ENCODE results near the gene CCDC148.

The CCDC148 gene

DNA sequence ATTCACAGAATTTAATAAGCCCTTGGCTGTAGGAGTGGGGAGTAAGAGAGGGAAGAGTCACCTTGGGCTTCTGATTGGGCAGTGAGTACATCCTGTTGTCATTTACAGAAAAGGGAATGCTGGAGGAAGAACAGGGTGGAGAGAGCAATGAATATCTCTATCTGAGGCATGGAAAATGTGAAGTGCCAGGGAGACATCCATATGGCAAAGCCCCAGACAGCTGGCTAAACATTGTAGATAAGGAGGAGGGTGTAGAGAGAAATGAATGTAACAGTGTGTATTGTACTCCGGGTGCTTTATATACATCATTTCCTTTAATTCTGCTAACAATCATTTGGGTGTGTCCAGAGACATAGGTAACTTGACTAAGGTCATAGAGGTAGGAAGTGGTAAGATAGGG, 251.3 kb downstream of the CCDC148 start:
- no peak for DNase-seq

DNA sequence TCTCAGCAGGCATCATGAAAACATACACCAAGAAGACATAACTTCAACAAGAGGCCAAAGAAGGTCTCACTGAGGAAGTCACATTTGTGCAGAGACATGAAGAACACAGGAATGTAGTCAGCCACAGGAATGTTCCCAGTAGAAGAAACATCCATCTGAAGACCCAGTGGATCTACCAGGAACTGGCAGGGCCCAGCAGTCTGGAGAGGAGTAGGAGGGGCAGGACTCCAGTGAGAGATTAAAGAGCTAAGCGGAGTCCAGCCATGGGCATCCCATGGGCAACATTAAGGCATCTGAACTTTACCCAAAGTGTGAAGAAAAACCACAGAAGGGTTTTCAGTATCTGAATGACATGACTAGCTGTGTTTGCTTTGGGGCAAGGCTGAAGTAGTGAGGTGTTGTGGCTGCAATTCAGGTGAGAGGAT, 251.8 kb downstream of the CCDC148 start:
- DNase-seq, result no peak

DNA sequence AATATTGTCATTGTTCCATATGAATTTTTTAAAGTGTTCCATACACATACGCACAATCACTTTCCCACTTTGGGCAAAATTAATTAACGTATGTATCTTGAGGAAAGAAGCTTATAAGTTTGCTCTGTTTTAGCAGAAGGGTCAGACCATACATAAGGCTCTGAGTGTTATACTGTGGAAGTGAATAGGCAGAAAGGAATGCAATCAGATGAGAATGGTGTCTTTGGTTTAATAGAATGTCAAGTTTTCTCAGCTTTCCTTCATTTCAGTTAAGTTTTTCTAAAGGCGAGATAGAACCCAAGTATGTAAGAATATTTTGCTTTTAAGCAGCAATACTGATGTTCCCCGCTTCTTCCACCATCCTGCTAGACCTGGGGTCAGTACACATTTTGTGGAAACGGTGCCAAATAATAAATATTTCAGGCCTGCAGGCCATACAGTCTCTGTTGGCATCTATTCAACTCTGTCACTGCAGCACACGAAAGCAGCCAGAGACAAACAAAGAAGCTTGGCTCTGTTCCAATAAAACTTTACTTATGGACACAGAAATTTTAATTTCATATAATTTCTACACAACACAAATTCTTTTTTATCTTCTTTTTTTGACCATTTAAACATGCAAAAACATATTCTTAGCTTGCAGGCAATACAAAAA, 254.3 kb downstream of the CCDC148 start:
- DNase-seq, result no peak

DNA sequence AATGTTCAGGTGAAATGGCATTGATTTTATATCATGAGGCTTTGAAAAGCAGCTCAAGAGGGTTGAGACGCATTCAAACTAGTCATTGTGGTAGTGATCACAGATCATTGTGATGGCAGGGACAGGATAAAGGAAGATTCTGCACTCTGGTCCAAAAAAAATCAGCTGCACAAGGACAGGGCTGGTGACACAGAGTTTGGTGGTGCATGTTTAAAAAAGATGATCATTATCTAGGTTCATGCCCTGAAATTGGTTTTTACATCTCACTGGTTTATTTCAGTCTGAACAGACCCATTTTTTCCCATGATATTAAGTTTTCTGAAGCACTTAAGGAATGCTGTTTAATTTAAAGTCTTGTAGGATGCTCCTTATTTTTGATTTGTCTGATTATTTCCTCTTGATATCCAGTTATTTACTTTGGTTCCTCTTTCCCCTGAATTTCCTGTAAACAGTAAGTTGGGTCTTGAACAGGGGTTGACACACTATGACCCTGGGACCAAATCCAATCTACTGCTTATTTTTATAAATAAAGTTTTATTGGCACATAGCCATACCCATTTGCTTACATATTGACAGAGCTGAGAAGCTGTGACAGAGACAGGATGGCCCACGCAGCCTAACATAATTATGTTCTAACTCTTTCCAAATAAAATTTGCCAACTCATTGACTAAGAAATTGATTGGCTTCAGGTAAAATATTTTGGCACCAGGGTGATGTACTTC, 256.5 kb downstream of the CCDC148 start:
- no peak for DNase-seq

DNA sequence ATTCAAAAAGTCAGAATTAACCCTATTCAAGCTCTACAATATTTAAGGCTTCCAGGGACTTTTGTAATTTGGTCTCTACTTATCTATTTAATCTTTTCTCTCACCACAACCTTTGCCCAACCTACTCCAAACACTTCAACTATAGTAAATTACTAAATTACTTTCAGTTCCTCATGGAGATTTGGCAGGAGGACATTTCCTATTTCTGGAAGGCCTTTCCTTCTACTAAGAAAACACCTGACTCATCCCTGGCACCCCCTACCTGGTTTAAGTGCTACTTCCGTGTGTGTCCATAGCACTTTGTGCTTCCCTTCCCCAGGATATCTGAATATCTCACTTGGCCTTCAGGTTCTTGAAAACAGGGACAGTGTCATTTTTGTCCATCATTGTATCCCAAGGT, 258.6 kb downstream of the CCDC148 start:
- DNase-seq, result no peak

DNA sequence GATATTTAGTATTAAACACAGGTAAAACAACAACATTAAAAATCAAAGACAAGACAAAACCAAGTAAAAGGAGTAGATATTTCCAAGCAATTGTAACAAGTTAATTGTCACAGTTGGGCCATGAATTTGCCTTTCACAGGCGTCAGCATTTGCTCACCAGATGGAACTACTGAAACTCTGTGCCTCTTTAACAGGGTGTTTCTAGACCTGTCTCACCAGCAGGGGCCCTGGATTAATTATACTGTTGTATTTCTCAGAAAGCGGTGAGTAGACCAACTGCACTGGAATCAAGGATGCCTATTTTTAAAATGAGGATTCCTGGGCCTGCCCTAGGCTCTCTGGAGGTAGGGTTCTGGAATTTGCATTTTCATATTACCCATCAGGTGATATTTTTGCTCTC, 262.3 kb downstream of the CCDC148 start:
- no peak for DNase-seq

DNA sequence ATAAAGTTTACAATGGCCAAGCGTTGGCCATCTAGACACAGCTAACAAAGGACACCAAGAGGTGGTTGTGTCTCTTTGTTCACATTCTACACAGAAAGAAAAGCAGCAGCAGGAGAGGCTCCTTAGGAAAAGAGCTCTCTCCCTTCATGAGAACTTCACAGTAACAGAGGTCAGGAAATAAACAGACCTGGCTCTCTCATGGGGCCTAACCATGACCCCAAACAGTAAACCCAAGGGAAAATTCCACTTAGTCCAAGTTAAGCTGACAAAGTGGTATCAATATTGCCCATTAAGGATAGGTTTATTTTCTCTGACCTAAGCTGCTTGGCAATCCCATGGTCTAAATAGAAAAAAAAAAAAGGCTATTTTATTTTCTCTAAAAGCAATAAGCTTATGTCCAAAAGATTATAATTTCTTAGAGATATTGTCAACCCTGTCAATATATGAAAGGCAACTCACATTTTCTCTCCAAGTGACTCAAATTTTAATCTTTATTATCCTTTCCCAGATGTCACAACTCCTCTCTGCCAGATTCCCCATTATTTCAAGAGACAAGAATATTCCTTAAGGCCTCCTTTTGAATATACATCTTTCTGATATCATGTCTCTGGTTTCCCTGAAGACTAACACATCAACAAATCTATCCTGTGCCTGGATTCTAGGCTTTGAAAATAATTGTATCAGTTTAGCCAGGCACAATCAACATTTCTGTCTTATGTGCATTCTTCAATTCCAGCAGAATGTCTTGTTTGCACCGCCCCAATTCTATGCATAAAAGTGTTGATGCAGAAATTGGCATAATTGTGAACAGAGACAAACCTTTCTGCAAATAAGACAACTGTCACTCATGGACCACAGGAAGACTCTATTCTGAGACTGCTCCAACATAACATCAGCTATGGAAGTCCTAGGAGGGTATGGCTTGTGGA, 263.8 kb downstream of the CCDC148 start:
- no peak for DNase-seq

DNA sequence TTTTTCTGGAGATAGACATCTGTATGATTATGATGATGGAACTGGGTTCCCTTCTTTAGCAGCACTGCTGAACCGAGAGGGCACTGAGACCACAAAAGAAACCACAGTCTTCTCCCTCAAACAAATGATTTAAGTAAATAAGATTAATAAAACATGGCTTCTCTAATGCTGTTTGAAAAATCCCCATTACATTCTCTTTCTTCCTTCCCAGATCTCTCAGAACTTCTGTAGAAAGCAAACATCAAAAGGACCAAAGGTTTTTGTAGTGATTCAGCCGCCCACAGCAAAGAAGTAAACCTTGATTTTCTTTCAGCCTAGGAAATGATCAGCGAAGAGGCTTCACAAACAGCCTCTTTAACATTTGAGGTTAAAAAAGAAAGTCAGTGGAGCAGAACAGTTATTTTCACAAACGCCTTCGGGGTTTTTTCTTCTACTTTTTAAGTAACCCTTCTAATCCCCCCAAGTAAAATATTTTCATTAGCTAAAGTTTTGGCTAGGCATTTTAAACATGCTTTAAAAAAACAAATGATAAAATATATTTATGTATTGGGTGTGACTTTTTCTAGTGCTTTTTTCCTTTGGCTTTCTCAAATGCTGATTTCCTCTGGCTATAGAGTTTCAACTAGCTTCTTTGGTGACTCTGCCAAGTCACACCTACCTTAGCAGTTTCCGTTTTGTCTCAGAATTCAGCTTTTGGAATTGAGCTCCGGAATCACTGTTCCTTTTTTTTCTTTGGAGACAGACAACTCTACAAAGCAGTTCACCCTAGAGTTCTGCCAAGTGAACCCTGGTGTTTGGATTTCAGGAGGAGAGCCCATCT, 265.3 kb downstream of the CCDC148 start:
- DNase-seq, result peak; percentile 26

DNA sequence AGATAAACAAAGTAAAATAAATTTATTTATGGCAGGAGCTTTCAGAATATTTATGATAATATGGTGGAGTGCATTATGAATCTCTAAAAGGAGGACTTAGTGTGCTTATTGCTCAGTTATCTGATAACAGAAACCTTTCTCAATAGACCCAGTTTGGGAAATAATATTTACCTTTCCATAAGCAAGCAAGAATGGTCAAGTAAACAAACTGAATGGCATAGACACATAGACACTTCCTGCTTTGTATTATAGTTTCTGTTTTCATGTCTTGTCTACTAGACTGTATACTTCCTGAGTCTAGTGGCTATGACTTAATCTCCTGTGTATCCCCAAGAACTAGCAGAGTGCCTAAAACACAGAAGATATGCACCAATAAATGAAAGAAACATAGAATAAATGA, 267.0 kb downstream of the CCDC148 start:
- no peak for DNase-seq

DNA sequence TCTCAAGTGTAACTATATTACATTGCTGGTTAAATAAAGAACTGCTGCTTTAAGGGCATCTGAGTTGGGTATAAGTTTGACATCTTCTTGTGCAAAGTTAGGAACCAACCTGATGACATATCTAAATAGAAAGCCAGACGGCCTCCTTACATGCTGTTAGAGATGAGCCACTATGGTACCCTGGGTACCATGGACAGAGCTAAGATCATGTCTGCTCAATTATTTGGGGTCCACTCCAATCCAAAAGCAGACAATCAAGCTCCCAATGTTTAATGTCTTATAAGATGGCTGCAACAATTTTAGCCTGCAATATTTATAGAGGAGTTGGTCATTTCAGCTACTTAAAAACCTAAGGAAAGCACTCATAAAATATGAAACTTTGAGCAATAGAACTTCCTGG, 268.6 kb downstream of the CCDC148 start:
- no peak for DNase-seq

DNA sequence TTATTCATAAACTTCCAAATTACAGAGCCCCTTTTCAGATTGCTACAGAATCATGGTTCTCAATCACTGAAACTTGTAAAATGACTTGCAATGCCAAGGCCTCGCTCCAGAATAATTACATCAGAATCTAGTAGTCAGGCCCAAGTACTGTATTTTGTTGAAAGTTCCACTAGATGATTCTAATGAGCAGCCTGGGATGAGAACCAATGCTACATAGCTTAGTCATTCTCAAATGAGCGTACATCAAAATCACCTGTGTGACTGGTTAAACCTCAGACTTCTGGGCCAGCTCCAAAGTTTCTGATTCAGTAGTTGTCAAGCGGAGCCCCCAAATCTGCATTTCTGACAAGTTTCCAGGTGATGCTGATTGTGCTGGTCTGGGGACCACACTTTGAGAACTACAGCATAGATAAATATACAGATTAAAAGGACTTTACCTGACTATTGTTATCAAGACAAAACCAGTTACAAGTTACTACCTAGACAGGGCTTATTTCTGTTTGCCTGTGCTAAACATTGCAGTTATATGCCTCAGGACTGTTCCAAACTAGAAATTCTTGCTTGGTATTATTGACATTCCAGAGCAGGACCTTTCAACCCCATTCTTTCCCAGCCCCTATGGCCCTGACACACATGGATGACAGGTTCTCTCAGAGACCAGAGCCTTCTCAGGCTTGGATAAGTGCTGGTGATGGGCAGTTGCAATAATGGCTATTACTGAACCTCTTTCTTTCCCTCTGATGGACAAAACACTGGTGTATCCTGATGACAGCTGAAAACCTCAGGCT, 271.8 kb downstream of the CCDC148 start:
- DNase-seq, result no peak

DNA sequence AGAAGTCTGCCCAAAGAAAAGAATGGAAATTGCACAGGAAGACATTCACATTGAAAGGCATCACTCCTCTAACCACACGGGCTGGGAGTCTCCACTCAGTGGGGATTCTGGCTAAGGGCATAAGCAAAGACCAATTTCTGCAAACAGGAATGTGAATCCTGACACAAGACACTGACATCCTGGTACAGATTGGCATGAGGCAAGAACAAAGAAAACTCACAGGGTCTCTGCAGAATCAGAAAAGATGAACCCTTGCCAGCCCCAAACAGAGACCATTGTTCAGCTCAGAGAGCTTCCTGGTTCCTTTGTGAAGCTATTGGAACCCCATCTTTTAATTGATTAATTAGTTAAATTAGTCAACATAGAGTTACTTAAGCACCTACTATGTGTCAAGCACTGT, 272.6 kb downstream of the CCDC148 start:
- no peak for DNase-seq

DNA sequence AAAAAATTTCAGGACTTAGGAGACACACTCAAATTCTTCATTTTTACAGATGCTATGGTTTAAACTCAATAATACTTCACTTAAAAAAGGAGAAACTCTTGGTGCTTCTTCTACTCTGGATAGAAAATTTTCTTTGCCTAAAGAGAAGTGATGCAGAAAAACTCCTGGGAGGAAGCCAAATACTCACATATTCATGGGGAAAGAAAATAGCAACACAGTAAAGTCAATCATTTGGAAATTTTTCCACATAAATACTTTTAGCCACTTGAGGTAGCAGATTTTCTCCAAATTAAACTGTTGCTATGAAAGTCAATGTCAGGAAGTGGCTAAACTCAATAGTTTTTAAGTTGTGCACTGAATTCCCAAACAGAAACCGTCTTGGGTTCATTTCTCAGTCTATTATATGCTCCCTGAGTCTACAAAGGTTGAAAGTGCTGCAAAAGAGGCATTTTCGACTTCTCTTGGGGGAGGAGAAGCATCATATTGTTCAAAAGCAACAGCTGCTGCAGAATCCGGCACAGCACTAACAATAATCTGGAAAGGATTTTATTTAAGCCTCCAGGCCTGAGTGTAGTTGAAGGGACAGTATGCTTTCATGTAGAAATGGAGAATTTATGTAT, 273.8 kb downstream of the CCDC148 start:
- no peak for DNase-seq

DNA sequence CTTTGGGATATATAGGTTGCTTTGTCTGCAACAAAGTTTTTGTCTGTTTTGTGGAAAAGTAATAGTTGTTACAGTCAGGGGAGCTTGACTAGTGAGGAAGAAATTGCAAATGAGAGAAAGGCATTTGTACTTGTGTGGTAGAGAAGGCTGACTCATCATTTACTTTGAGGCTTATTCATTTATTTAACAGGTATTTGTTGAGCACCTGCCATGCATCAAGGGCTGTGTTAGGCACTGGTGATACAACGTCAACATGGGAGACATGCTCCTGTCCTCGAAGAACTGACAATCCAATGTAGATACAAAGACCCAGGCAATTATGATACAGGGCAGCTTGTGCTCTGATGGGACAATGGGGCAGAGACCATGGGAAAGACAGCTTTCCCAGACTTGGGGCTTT, 275.4 kb downstream of the CCDC148 start:
- DNase-seq, result no peak

DNA sequence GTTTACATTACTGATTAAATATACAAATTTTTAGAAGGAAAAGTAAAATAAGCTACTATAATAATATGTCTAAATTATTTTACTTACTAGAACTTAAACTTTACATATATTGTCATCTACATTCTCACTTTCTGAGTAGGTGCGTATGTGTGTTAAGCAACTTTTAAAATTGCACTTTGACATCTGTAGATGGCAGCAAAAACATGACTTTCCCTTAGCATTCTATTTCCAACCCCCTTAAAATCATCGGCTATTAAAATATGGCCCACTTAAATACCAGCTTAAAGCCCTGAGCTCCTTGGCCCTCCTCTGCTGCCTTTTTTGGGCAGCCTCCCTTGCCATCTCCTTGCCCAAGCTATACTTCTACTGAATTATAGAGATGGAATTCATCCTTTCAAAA, 276.9 kb downstream of the CCDC148 start:
- peak; percentile 20 for DNase-seq

DNA sequence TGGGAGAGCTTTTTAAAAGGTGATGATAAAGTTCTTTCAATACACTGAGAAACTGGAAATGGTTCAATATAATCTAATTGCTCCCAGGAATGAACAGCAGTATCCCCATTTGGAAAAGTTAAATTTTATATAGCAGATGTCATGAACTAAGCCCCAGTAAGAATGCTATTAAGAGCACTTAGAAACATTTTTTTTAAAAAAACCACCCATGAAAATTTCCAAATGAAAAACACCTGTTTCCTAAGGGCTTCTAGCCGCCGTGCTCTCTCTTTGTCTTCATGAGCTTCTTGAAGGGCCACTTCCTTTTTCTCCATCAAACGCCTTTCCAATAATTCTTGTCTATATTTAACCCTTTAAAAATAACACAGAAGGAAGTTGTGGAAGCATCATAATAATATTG, 277.9 kb downstream of the CCDC148 start:
- no peak for DNase-seq

DNA sequence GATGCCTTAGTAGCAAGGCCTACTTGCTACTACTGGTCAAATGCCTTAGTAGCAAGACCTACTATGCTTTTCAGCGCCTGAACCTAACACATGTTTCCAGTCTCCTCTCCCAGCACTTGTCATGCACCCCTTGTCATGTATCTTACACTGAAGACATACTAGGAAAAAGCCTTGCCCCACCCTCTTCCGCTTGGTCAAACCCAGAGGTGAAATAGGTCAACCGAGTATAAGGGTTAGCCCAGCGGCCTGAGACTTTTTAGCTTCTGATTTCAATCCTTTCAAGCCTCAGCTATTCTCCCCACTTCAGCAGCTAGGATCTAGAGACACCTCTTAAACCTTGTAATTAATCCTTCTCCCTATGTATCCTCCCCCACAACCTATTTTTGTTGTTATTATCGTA, 281.6 kb downstream of the CCDC148 start:
- no peak for DNase-seq

DNA sequence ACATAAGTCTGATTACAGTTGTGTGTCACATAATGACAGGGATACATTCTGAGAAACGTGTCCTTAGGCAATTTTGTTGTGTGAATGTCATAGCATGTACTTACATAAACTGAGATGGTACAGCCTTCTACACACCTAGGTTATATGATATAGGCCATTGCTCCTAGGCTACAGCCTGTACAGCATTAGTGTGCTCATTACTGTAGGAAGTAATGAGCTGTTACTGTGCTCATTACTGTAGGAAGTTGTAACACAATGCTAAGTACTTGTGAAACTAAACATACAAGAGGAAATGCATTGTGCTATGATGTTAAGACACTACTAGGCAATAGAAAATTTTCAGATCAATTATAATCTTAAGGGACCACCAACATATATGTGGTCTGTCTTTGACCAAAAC, 282.1 kb downstream of the CCDC148 start:
- no peak for DNase-seq

DNA sequence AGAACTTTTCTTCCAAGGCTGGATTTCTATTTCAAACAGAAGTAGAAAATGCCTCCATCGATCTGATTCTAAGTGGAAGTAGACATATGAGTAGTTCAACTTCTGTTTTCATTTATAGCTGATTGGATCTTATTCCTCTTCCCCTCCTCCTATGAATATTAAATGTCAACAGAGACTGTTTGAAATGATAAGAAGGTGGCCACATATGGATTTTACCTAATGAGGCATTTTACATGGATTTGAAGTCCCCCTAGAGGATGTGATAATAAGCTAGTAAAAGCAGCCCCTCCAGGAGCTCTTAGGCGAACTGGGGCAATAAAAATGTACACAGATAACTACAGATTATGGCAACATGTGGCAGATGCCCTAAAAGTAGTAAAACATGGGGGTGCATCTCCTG, 283.8 kb downstream of the CCDC148 start:
- DNase-seq, result no peak

DNA sequence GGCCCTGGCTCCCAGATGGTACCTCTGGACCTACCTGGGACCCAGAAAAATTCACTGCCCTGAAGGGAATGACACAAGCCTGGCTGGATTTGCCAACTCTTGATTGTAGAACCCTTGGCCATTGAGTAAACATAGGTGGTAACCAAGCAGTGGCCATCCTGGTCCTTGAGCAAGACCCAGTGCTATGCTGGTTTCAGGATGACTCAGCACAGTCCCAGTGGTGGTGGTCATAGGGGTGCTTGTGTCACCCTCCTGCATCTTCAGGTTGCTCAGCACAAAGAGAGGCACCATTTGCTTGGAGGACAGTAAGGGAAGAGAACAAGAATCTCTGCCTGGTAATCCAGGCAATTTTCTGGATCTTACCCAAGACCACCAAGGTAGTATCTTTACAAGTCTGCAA, 302.0 kb downstream of the CCDC148 start:
- no peak for DNase-seq
